ENCODE data around the gene C18orf63.

GRCh38 chr18:74333091-74333490 lies 17.5 kb downstream of the C18orf63 start:
- TF ChIP-seq POLR2A (IDR thresholded peaks at IDR 0.05; ENCODE audit: low read depth) (no peak), CTCF (IDR thresholded peaks at IDR 0.05) (no peak)
